SJCRH30 (cell line): ENCODE results near the gene CAND2. TPM values are rescaled to one million over a fixed set of nuclear protein-coding genes. Genes with fewer than 3 reads are reported as not detected.
A peak's percentile ranks its signal among the peaks of the same experiment; 100 is the strongest.
"Not testable (repeated sequence)": the region's sequence is repeated elsewhere in the genome, so short reads cannot be mapped to it uniquely, and the experiment has no call there.

ENCODE experiments used
- DNase-seq, 2 experiments: peaks; one replicate each; pipeline ENCODE4 v3.0.0-alpha.2; 2015 to 2020
- H3K27ac ChIP-seq: fragments of 250-450 bp; sonication (Bioruptor Pico); 2 replicates; pipeline ENCODE4 v1.5.1; 2020; ENCODE audit warnings: mild to moderate bottlenecking, moderate library complexity
- H3K27me3 ChIP-seq: fragments of 250-450 bp; sonication (Bioruptor Pico); 2 replicates; pipeline ENCODE4 v1.5.1; 2020; ENCODE audit warnings: mild to moderate bottlenecking, moderate library complexity
- H3K36me3 ChIP-seq: fragments of 250-450 bp; sonication (Bioruptor Pico); 2 replicates; pipeline ENCODE4 v1.5.1; 2020; ENCODE audit warnings: mild to moderate bottlenecking, moderate library complexity
- H3K4me1 ChIP-seq: fragments of 250-450 bp; sonication (Bioruptor Pico); 2 replicates; pipeline ENCODE4 v1.5.1; 2020; ENCODE audit warnings: mild to moderate bottlenecking, moderate library complexity
- H3K4me3 ChIP-seq: fragments of 250-450 bp; sonication (Bioruptor Pico); 2 replicates; pipeline ENCODE4 v1.5.1; 2020; ENCODE audit warnings: mild to moderate bottlenecking, moderate library complexity
- H3K9me3 ChIP-seq: fragments of 250-450 bp; sonication (Bioruptor Pico); replicated peaks from 2 replicates; pipeline ENCODE4 v1.5.1; 2020; ENCODE audit warnings: mild to moderate bottlenecking, moderate library complexity
- total RNA-seq: library from RNA; depleted of rRNA; stranded (reverse); fragments of >200 nt; shearing (Covaris generic); gene quantifications from 2 replicates; pipeline ENCODE4 v1.2.3, GENCODE V29; 2014

CAND2 gene
- total RNA-seq, 1 experiment from 2014 or later, result 4.9 TPM

GRCh38 chr3:12782172-12782815, 14.2 kb upstream of the CAND2 start:
- H3K9me3 ChIP-seq, result no peaks in the 10 kb centered on the region
- no peak overlapping the region for H3K27ac ChIP-seq
- H3K4me3 ChIP-seq, result no peak overlapping the region
- H3K36me3 ChIP-seq, result no peaks in the 10 kb centered on the region
- no peak for DNase-seq
- H3K27me3 ChIP-seq, result no peaks in the 10 kb centered on the region; the same call in 1 of the 2 replicates
- H3K4me1 ChIP-seq, result no peaks in the 10 kb centered on the region

GRCh38 chr3:12785096-12785495, 11.4 kb upstream of the CAND2 start:
- Histone ChIP-seq H3K36me3 (no peaks in the 10 kb centered on the region), H3K27ac (no peak overlapping the region), H3K27me3 (no peaks in the 10 kb centered on the region; the same call in 1 of the 2 replicates), H3K9me3 (no peaks in the 10 kb centered on the region), H3K4me1 (no peaks in the 10 kb centered on the region), H3K4me3 (no peak overlapping the region)
- DNase-seq, result no peak

- H3K4me1 ChIP-seq, H3K27me3 ChIP-seq, H3K36me3 ChIP-seq, H3K27ac ChIP-seq, H3K4me3 ChIP-seq, H3K9me3 ChIP-seq: not testable (repeated sequence)
- DNase-seq, result peak; percentile 50 to 64
Measured at GRCh38 chr3:12787346-12787745, 9.1 kb upstream of the CAND2 start.

- not testable (repeated sequence) for H3K4me3 ChIP-seq, H3K27ac ChIP-seq, H3K27me3 ChIP-seq, DNase-seq, H3K4me1 ChIP-seq, H3K36me3 ChIP-seq, H3K9me3 ChIP-seq
Measured at GRCh38 chr3:12787967-12788690, 8.4 kb upstream of the CAND2 start.

GRCh38 chr3:12791430-12791829, 5.0 kb upstream of the CAND2 start:
- H3K4me3 ChIP-seq, result no peak overlapping the region
- no peak for DNase-seq

GRCh38 chr3:12793701-12794100, 2.8 kb upstream of the CAND2 start:
- no peak overlapping the region for H3K27ac ChIP-seq
- no peaks in the 10 kb centered on the region for H3K4me1 ChIP-seq
- H3K27me3 ChIP-seq, result no peaks in the 10 kb centered on the region
- DNase-seq, result no peak
- H3K9me3 ChIP-seq, result no peaks in the 10 kb centered on the region
- H3K4me3 ChIP-seq, result no peak overlapping the region
- H3K36me3 ChIP-seq, result no peaks in the 10 kb centered on the region

More at GRCh38 chr3:12791430-12791829, 5.0 kb upstream of the CAND2 start:
- Histone ChIP-seq H3K27me3 (no peaks in the 10 kb centered on the region), H3K36me3 (no peaks in the 10 kb centered on the region), H3K9me3 (no peaks in the 10 kb centered on the region), H3K4me1 (no peaks in the 10 kb centered on the region), H3K27ac (no peak overlapping the region)

GRCh38 chr3:12797124-12797891, 828 bp downstream of the CAND2 start:
- DNase-seq, result no peak
- Histone ChIP-seq H3K27me3 (no peaks in the 10 kb centered on the region), H3K4me3 (peak overlapping the region; percentile 69), H3K9me3 (no peaks in the 10 kb centered on the region), H3K4me1 (no peaks in the 10 kb centered on the region), H3K27ac (no peak overlapping the region), H3K36me3 (no peaks in the 10 kb centered on the region)

- H3K4me1 ChIP-seq, result no peaks in the 10 kb centered on the region
- no peak overlapping the region for H3K4me3 ChIP-seq
- H3K27me3 ChIP-seq, result no peaks in the 10 kb centered on the region
- no peak overlapping the region for H3K27ac ChIP-seq
- no peak for DNase-seq
- no peaks in the 10 kb centered on the region for H3K9me3 ChIP-seq
- no peaks in the 10 kb centered on the region for H3K36me3 ChIP-seq
Measured at GRCh38 chr3:12797892-12798558, 1.5 kb downstream of the CAND2 start.

- H3K4me1 ChIP-seq, result no peaks in the 10 kb centered on the region
- no peak for DNase-seq
- H3K27me3 ChIP-seq, result no peaks in the 10 kb centered on the region
- H3K27ac ChIP-seq, result no peak overlapping the region
- H3K9me3 ChIP-seq, result no peaks in the 10 kb centered on the region
- H3K4me3 ChIP-seq, result no peak overlapping the region
- no peaks in the 10 kb centered on the region for H3K36me3 ChIP-seq
Measured at GRCh38 chr3:12798559-12799179, 2.2 kb downstream of the CAND2 start.

- H3K4me1 ChIP-seq, result no peaks in the 10 kb centered on the region
- no peaks in the 10 kb centered on the region for H3K36me3 ChIP-seq
- no peak overlapping the region for H3K27ac ChIP-seq
- H3K27me3 ChIP-seq, result no peaks in the 10 kb centered on the region
- no peak for DNase-seq
- H3K4me3 ChIP-seq, result no peak overlapping the region
- H3K9me3 ChIP-seq, result no peaks in the 10 kb centered on the region
Measured at GRCh38 chr3:12799525-12800440, 3.3 kb downstream of the CAND2 start.

- no peaks in the 10 kb centered on the region for H3K36me3 ChIP-seq
- H3K27me3 ChIP-seq, result no peaks in the 10 kb centered on the region
- H3K4me1 ChIP-seq, result no peaks in the 10 kb centered on the region
- no peak for DNase-seq
- H3K27ac ChIP-seq, result no peak overlapping the region
- H3K4me3 ChIP-seq, result no peak overlapping the region
- H3K9me3 ChIP-seq, result no peaks in the 10 kb centered on the region
Measured at GRCh38 chr3:12803371-12803770, 6.9 kb downstream of the CAND2 start.

GRCh38 chr3:12807066-12807465, 10.6 kb downstream of the CAND2 start:
- no peaks in the 10 kb centered on the region for H3K9me3 ChIP-seq
- no peaks in the 10 kb centered on the region for H3K36me3 ChIP-seq
- no peaks in the 10 kb centered on the region for H3K4me1 ChIP-seq
- no peak overlapping the region for H3K4me3 ChIP-seq
- DNase-seq, result no peak
- no peaks in the 10 kb centered on the region for H3K27me3 ChIP-seq
- H3K27ac ChIP-seq, result no peak overlapping the region

- no peak overlapping the region for H3K27ac ChIP-seq
- no peaks in the 10 kb centered on the region for H3K27me3 ChIP-seq
- no peaks in the 10 kb centered on the region for H3K9me3 ChIP-seq
- H3K4me3 ChIP-seq, result no peak overlapping the region
- DNase-seq, result no peak
- no peaks in the 10 kb centered on the region for H3K4me1 ChIP-seq
- H3K36me3 ChIP-seq, result no peaks in the 10 kb centered on the region
Measured at GRCh38 chr3:12807601-12808359, 11.3 kb downstream of the CAND2 start.
